Activated B cell treated with CpG ODN at 0.5 μM for 24 hours (primary cell): ENCODE measurements around the gene NMRK2. TPM values are rescaled to one million over a fixed set of nuclear protein-coding genes. Genes with fewer than 3 reads are reported as not detected.

Experiments
- ATAC-seq: fragments of 200-7000 bp; cut with Tn5 transposase; one replicate; pipeline ENCODE4 v1.10.0; 2021; ENCODE audit warnings: low read depth, mild to moderate bottlenecking, moderate library complexity
- CTCF ChIA-PET: fragments of 350-600 bp; sonication (Branson Sonifier 250); formaldehyde crosslinking; loops from one replicate; lab custom pipeline; 2021; ENCODE audit warnings: antibody characterized with exemption; lab: Charles Lee
- POLR2A ChIA-PET: fragments of 350-600 bp; sonication (Branson Sonifier 250); formaldehyde crosslinking; loops from one replicate; lab custom pipeline; 2021; ENCODE audit warnings: antibody characterized with exemption; lab: Charles Lee
- DNase-seq: peaks from one replicate; pipeline ENCODE4 v3.0.0; 2022
- H3K27ac Mint-ChIP-seq: one replicate; pipeline ENCODE4 v1.8.0; 2020; ENCODE audit warnings: mixed read lengths
- H3K27me3 Mint-ChIP-seq: one replicate; pipeline ENCODE4 v1.8.0; 2021; ENCODE audit warnings: mixed read lengths
- H3K36me3 Mint-ChIP-seq: one replicate; pipeline ENCODE4 v1.8.0; 2021; ENCODE audit warnings: low read depth, mixed read lengths
- H3K4me1 Mint-ChIP-seq: one replicate; pipeline ENCODE4 v1.8.0; 2021; ENCODE audit warnings: mixed read lengths
- H3K4me3 Mint-ChIP-seq: one replicate; pipeline ENCODE4 v1.8.0; 2020; ENCODE audit warnings: mild to moderate bottlenecking, mixed read lengths
- H3K9me3 Mint-ChIP-seq: one replicate; pipeline ENCODE4 v1.8.0; 2020; ENCODE audit warnings: mixed read lengths
- CTCF ChIP-seq: fragments of 200-600 bp; IDR thresholded peaks from one replicate; pipeline ENCODE4 v1.8.0; 2022; ENCODE audit warnings: antibody characterized with exemption, mild to moderate bottlenecking
- intact Hi-C: fragments of 100-400 bp; cut with micrococcal nuclease; formaldehyde crosslinking; loops from one replicate; pipeline ENCODE4 v1.15.1; 2024
- total RNA-seq: library from RNA; stranded (reverse); gene quantifications from 2 replicates; pipeline ENCODE4 v1.2.3, GENCODE V29; 2022

Gene NMRK2
- total RNA-seq, 1 donor from 2014 or later: not detected

- H3K27me3 Mint-ChIP-seq: peaks cover 13% of the 10 kb centered on the region
- H3K27ac Mint-ChIP-seq: no peak overlapping the region
- TF ChIP-seq CTCF: no peak
- no peaks in the 10 kb centered on the region for H3K4me1 Mint-ChIP-seq
- DNase-seq: no peak
- CTCF ChIA-PET: no interaction called here
- POLR2A ChIA-PET: no interaction called here
- intact Hi-C loops: no loop called here
- ATAC-seq: no peak
- no peak overlapping the region for H3K4me3 Mint-ChIP-seq
- peaks cover 2% of the 10 kb centered on the region for H3K9me3 Mint-ChIP-seq
- H3K36me3 Mint-ChIP-seq: no peaks in the 10 kb centered on the region
Measured at GRCh38 chr19:3897936-3898335, 34.9 kb upstream of the NMRK2 start.

GRCh38 chr19:3898426-3898825 is 34.4 kb upstream of the NMRK2 start:
- CTCF ChIA-PET: no interaction called here
- Mint-ChIP-seq H3K27me3 (peaks cover 13% of the 10 kb centered on the region), H3K4me1 (no peaks in the 10 kb centered on the region), H3K36me3 (no peaks in the 10 kb centered on the region), H3K27ac (no peak overlapping the region), H3K4me3 (no peak overlapping the region), H3K9me3 (peaks cover 2% of the 10 kb centered on the region)
- no peak for DNase-seq
- no peak for ATAC-seq
- POLR2A ChIA-PET: no interaction called here
- intact Hi-C loops: no loop called here
- TF ChIP-seq CTCF: no peak

GRCh38 chr19:3899531-3900294 is 33.2 kb upstream of the NMRK2 start:
- no peak for TF ChIP-seq CTCF
- H3K9me3 Mint-ChIP-seq: peaks cover 2% of the 10 kb centered on the region
- no peak for DNase-seq
- H3K36me3 Mint-ChIP-seq: no peaks in the 10 kb centered on the region
- no peaks in the 10 kb centered on the region for H3K4me1 Mint-ChIP-seq
- peaks cover 11% of the 10 kb centered on the region for H3K27me3 Mint-ChIP-seq
- H3K4me3 Mint-ChIP-seq: no peak overlapping the region
- no peak for ATAC-seq
- POLR2A ChIA-PET: no interaction called here
- intact Hi-C loops: no loop called here
- H3K27ac Mint-ChIP-seq: no peak overlapping the region
- CTCF ChIA-PET: no interaction called here

GRCh38 chr19:3902317-3902973 is 30.4 kb upstream of the NMRK2 start:
- no peak for DNase-seq
- Mint-ChIP-seq H3K4me1 (no peaks in the 10 kb centered on the region), H3K27me3 (peaks cover 9% of the 10 kb centered on the region), H3K9me3 (peaks cover 2% of the 10 kb centered on the region), H3K36me3 (no peaks in the 10 kb centered on the region), H3K27ac (no peak overlapping the region), H3K4me3 (no peak overlapping the region)
- ChIA-PET CTCF (no interaction called here), POLR2A (no interaction called here)
- intact Hi-C loops: no loop called here
- TF ChIP-seq CTCF: no peak
- ATAC-seq: no peak

- Mint-ChIP-seq H3K9me3 (no peaks in the 10 kb centered on the region), H3K36me3 (no peaks in the 10 kb centered on the region), H3K4me3 (no peak overlapping the region), H3K27me3 (peaks cover 9% of the 10 kb centered on the region), H3K27ac (no peak overlapping the region), H3K4me1 (no peaks in the 10 kb centered on the region)
- DNase-seq (no peak), ATAC-seq (no peak)
- intact Hi-C loops: no loop called here
- CTCF ChIA-PET: no interaction called here
- POLR2A ChIA-PET: no interaction called here
- no peak for TF ChIP-seq CTCF
Measured at GRCh38 chr19:3904233-3904632, 28.6 kb upstream of the NMRK2 start.
